Activated B cell treated with CpG ODN at 0.5 μM for 24 hours (primary cell): ENCODE data around the gene LSM11. TPM values are rescaled to one million over a fixed set of nuclear protein-coding genes. Genes with fewer than 3 reads are reported as not detected.

Experiments used
- ATAC-seq: fragments of 200-7000 bp; cut with Tn5 transposase; one replicate; pipeline ENCODE4 v1.10.0; 2021; ENCODE audit warnings: low read depth, mild to moderate bottlenecking, moderate library complexity
- CTCF ChIA-PET: fragments of 350-600 bp; sonication (Branson Sonifier 250); formaldehyde crosslinking; loops from one replicate; lab custom pipeline; 2021; ENCODE audit warnings: antibody characterized with exemption; lab: Charles Lee
- POLR2A ChIA-PET: fragments of 350-600 bp; sonication (Branson Sonifier 250); formaldehyde crosslinking; loops from one replicate; lab custom pipeline; 2021; ENCODE audit warnings: antibody characterized with exemption; lab: Charles Lee
- DNase-seq: peaks from one replicate; pipeline ENCODE4 v3.0.0; 2022
- H3K27ac Mint-ChIP-seq: one replicate; pipeline ENCODE4 v1.8.0; 2020; ENCODE audit warnings: mixed read lengths
- H3K27me3 Mint-ChIP-seq: one replicate; pipeline ENCODE4 v1.8.0; 2021; ENCODE audit warnings: mixed read lengths
- H3K36me3 Mint-ChIP-seq: one replicate; pipeline ENCODE4 v1.8.0; 2021; ENCODE audit warnings: low read depth, mixed read lengths
- H3K4me1 Mint-ChIP-seq: one replicate; pipeline ENCODE4 v1.8.0; 2021; ENCODE audit warnings: mixed read lengths
- H3K4me3 Mint-ChIP-seq: one replicate; pipeline ENCODE4 v1.8.0; 2020; ENCODE audit warnings: mild to moderate bottlenecking, mixed read lengths
- H3K9me3 Mint-ChIP-seq: one replicate; pipeline ENCODE4 v1.8.0; 2020; ENCODE audit warnings: mixed read lengths
- CTCF ChIP-seq: fragments of 200-600 bp; IDR thresholded peaks from one replicate; pipeline ENCODE4 v1.8.0; 2022; ENCODE audit warnings: antibody characterized with exemption, mild to moderate bottlenecking
- intact Hi-C: fragments of 100-400 bp; cut with micrococcal nuclease; formaldehyde crosslinking; loops from one replicate; pipeline ENCODE4 v1.15.1; 2024
- total RNA-seq: library from RNA; stranded (reverse); gene quantifications from 2 replicates; pipeline ENCODE4 v1.2.3, GENCODE V29; 2022

The LSM11 gene
- total RNA-seq, 1 donor from 2014 or later = 5.0 TPM

GRCh38 chr5:157729858-157730257 lies 13.7 kb upstream of the LSM11 start:
- intact Hi-C loops = loop anchor here (2.0 to 5.0 kb wide), 6 partner anchors 159 to 1082 kb away; no protein-coding TSS in a partner anchor

GRCh38 chr5:157730900-157731271 lies 12.6 kb upstream of the LSM11 start:
- peak overlapping the region; percentile 98 for H3K4me3 Mint-ChIP-seq
- intact Hi-C loops = loop anchor here (1.0 to 5.0 kb wide), 10 partner anchors 12 to 1081 kb away; partner anchors contain the start of gene LSM11
- TF ChIP-seq CTCF = no peak
- peaks cover 35% of the 10 kb centered on the region for H3K36me3 Mint-ChIP-seq
- H3K27ac Mint-ChIP-seq = peak overlapping the region; percentile 99
- ChIA-PET CTCF (interaction anchor here (2.0 to 2.5 kb wide), 2 partner anchors 12 to 13 kb away, joined by 7 to 15 read pairs; partner anchors contain the start of gene LSM11), POLR2A (interaction anchor here (0.5 to 3.0 kb wide), 23 partner anchors 11 to 1478 kb away, joined by 3 to 22 read pairs (median 4); partner anchors contain the start of genes ADAM19, CLINT1, LSM11 and MED7)
- peaks cover 2% of the 10 kb centered on the region for H3K9me3 Mint-ChIP-seq
- peaks cover 51% of the 10 kb centered on the region for H3K4me1 Mint-ChIP-seq
- H3K27me3 Mint-ChIP-seq = no peaks in the 10 kb centered on the region
- DNase-seq (no peak), ATAC-seq (no peak)

More at GRCh38 chr5:157729858-157730257, 13.7 kb upstream of the LSM11 start:
- ATAC-seq (peak; percentile 69), DNase-seq (no peak)
- ChIA-PET POLR2A (interaction anchor here (0.8 to 3.0 kb wide), 9 partner anchors 11 to 1443 kb away, joined by 3 to 22 read pairs (median 7); partner anchors contain the start of gene LSM11), CTCF (interaction anchor here (2.5 kb wide), 1 partner anchor 14 kb away, joined by 15 read pairs; the partner anchor contains the start of gene LSM11)
- H3K4me3 Mint-ChIP-seq = peak overlapping the region; percentile 98
- H3K27me3 Mint-ChIP-seq = no peaks in the 10 kb centered on the region
- peaks cover 2% of the 10 kb centered on the region for H3K9me3 Mint-ChIP-seq
- peak overlapping the region; percentile 99 for H3K27ac Mint-ChIP-seq
- no peak for TF ChIP-seq CTCF
- peaks cover 27% of the 10 kb centered on the region for H3K36me3 Mint-ChIP-seq
- peaks cover 61% of the 10 kb centered on the region for H3K4me1 Mint-ChIP-seq

- intact Hi-C loops = loop anchor here (1.0 to 5.0 kb wide), 10 partner anchors 12 to 1081 kb away; partner anchors contain the start of gene LSM11
- Mint-ChIP-seq H3K4me1 (peaks cover 46% of the 10 kb centered on the region), H3K36me3 (peaks cover 36% of the 10 kb centered on the region), H3K27me3 (no peaks in the 10 kb centered on the region), H3K4me3 (peak within 1 kb of the TSS; percentile 98), H3K9me3 (no peaks in the 10 kb centered on the region), H3K27ac (peak within 1 kb of the TSS; percentile 99)
- no peak for TF ChIP-seq CTCF
- DNase-seq (peak; percentile 93), ATAC-seq (peak; percentile 84)
- ChIA-PET CTCF (interaction anchor here (2.0 to 2.5 kb wide), 2 partner anchors 12 to 13 kb away, joined by 7 to 15 read pairs; partner anchors contain the start of gene LSM11), POLR2A (interaction anchor here (0.5 to 3.0 kb wide), 19 partner anchors 10 to 589 kb away, joined by 3 to 22 read pairs (median 5); partner anchors contain the start of genes ADAM19, LSM11, MED7 and SOX30)
Measured at GRCh38 chr5:157731272-157732129, 12.0 kb upstream of the LSM11 start, which contains the start of gene THG1L. TSS of gene THG1L (plus strand) at chr5:157731420. CDS start at chr5:157731441, 21 bp downstream.

- TF ChIP-seq CTCF = no peak
- DNase-seq = no peak
- H3K9me3 Mint-ChIP-seq = no peaks in the 10 kb centered on the region
- H3K27ac Mint-ChIP-seq = peak overlapping the region; percentile 99
- H3K36me3 Mint-ChIP-seq = peaks cover 39% of the 10 kb centered on the region
- peaks cover 43% of the 10 kb centered on the region for H3K4me1 Mint-ChIP-seq
- ChIA-PET POLR2A (interaction anchor here (0.7 to 3.0 kb wide), 13 partner anchors 10 to 589 kb away, joined by 3 to 22 read pairs (median 5); partner anchors contain the start of genes LSM11 and MED7), CTCF (interaction anchor here (2.0 to 2.5 kb wide), 2 partner anchors 11 to 14 kb away, joined by 7 to 15 read pairs; partner anchors contain the start of gene LSM11)
- intact Hi-C loops = loop anchor here (5.0 kb wide), 2 partner anchors 560 to 1080 kb away; no protein-coding TSS in a partner anchor
- ATAC-seq = no peak
- no peaks in the 10 kb centered on the region for H3K27me3 Mint-ChIP-seq
- H3K4me3 Mint-ChIP-seq = peak overlapping the region; percentile 98
Measured at GRCh38 chr5:157732130-157732514, 11.4 kb upstream of the LSM11 start.
